GM19193 (cell line): ENCODE results near the gene WDR46.

Experiments used
- POLR2A ChIP-seq: IDR thresholded peaks from 4 replicates; pipeline ENCODE4 v1.6.1; 2011; ENCODE audit not compliant: insufficient read depth, insufficient read length; ENCODE audit errors: extremely low read depth

The WDR46 gene

DNA sequence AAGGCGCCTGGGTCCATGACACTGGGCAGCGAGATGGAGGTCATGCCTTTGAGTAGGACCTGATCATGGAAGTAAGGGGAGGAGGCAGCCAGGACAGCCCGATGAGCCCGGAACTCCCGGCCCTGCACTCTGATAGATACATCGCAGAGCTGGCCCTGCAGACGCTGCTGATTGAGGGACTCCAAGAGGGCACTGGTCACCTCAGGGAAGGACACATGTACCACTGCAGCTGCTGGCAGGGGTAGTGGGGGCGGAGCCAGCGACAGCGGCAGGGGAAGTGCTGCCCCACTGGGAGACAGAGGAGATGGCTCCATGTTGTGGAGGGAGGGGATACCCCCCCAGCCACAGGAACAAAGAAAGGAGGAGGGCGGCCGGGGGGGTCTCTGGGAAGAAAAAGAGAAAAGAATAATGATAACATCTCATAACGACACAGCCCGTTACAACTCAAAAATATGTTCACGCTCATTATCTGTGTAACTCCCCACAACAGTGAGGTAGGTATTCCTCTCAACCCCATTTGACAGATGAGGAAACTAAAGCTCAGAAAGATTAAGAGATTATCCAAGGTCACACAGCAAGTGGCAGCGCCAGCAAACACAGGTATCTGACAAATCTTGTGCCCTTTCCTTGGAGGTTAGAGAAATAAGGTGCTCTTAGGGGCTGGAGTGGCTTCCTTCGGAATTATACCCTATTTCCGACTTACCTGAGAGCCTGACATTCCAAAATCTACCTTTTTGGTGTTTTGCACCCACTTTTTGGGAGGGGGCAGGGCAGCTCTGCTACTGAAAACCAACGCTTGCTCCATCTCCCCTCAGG is 27.8 kb upstream of the WDR46 start:
- no peak for TF ChIP-seq POLR2A

DNA sequence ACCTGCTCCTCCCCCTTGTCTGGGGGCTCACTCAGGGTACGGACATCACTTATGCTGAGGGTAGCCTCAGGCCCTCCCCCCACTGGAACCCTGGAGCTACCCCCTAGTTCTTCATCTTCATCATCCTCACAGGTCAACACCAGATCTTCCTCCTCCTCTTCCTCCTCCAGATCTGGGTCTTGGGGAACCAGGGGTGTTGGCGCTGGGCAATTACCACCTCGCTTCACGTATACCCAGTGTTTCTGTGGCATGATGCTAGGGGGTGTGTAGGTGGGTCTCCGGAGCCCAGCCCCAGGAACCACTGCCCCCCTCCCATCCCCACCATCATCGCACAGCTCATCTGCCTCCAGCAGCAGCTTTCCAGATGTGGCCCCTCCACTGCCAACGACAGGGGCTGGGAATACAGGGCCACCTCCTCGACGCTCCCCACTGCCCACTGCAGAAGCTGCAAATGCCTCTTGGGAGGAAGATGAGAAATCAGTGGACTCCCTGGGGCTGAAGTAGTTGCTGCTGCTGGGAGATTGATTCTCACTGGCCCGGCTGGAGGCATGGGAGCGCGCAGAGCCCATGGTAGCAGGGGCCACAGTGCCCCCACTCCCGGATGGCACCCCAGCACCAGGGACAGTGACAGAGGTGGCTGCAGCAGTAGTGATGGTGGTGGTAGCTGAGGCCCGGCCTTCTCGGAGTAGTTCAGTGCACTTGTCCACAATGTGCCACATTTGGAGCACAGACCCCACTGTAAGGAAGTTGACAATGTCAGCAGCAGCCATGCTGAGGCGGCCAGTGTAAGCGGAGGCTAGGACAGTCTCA is 27.0 kb upstream of the WDR46 start:
- no peak for TF ChIP-seq POLR2A

DNA sequence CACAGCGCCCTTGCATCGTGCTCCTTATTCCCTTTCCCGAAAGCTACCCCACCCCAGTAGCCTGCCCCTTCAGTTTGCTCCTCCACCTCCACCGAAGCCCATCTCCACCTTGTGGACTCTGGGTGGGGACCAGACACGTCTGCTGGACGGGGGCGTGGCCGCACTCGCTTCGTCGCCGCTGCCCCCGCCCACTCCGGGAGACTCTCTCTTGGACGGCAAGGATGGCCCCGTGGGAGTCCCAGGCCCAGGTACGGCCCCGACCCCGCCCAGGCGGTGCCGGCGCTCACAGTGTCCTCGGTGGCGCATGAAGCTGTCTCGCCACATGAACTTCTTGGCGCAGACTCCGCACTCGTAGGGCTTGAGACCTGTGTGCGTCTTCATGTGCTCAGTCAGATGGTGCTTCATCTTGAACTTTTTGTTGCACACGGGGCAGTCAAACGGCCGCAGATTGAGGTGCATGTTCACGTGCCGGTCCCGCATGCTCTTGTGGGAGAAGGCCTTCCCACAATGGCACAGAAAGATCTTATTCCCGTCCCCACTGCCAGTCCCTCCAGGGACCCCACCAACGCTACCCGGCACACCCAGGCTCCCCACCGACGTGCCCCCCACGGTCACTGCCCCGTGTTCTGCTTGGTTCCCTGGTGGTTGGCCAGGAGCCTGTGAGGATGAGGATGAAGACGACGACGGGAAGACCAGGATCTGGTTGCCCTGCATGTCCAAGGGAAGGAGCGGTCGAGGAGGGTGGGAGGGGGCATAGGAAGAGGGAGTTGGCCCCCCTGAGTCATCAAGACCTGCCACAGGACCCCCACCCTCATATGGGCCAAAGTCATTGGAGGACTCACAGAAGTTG is 26.1 kb upstream of the WDR46 start:
- no peak for TF ChIP-seq POLR2A

DNA sequence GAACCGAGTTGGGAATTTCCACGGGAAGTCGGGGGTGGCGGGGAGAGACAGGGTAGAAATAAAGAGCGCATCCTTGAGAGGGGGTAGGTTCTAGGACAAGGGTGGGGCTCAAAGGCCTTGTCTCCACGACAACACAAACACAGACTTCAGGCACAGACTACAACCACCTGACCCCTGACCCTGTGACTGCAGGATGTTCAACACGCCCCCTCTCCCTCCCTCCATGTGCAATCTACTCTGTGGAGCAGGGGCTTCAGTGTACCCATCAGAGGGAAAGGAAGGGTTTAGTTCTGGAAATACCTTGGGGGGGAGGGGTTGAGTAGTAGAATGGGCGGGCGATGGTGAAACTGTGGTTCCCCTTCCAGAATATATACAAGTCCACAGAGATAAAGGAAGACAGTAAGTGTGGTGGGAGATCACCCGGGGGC is 25.5 kb upstream of the WDR46 start:
- no peak for TF ChIP-seq POLR2A

DNA sequence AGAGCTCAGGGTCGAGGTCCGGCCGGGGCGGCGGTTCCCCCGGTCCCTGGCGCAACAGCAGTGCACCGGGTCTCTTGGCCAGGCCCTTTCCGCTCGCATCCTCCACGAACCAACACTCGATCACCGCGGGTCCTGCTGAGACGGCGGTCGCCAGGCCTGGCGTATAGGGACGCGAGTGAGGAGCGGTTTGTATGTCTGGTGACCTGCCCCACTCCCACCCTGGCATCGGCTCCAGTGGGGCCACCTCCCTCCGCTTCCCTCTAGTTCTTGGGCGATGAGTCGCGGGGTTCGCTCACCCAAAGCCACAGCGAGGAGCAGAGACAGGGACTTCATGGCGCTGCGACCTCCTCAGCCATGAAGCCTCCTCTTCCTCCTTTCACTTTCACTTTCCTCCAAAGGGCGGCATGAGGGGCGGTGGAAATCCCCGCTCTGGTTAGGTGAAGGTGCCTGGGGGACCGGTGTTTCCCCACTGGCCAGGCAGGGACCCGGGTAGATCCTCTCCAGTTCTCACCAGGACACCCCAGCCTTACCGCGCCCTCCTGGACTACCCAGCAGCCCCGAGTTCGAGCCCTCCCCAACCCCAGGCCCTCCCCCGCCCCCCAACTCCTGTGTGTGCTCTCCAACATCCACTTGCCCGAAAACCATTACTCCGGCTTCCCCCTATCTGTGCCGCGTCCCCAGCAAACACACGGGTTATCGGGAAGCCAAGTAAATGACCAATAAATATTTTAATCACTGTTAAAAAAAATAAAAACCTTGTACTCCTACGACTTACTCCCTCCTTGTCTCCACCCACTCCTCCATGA is 24.9 kb upstream of the WDR46 start, which contains the start of gene TAPBP:
TSS of gene TAPBP (minus strand) at position 370 of the 806 bp plus-strand sequence. CDS start at position 333, 37 bp downstream.
- TF ChIP-seq POLR2A, result peak; percentile 86

DNA sequence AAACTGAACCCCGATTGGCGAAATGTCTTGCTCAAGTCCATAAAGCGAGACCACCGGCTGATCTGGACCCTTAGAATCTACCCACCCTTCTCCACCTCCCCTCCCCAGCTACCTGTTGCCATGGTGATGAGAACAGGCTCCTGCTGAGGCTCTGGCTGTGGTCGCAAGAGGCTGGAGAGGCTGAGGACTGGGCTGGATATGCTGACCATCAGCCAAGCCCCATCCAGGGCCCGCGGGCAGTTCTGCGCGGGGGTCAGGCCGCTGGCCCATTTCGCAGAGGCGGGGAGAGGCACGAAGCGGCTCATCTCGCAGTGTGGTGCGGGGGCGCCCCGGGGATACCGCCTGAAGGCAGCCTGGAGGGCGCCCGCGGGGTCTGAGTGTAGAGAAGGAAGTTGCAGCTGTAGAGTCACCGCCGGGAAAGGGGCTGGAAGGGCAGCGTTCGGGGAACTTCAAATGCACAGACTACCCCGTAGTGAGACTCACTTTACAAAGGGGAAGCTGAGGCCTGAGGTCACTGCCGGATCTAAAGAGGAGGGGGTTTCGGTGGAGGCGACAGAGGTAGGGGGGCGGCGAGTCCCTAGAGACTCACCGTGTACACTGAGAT is 24.2 kb upstream of the WDR46 start:
- TF ChIP-seq POLR2A, result no peak

DNA sequence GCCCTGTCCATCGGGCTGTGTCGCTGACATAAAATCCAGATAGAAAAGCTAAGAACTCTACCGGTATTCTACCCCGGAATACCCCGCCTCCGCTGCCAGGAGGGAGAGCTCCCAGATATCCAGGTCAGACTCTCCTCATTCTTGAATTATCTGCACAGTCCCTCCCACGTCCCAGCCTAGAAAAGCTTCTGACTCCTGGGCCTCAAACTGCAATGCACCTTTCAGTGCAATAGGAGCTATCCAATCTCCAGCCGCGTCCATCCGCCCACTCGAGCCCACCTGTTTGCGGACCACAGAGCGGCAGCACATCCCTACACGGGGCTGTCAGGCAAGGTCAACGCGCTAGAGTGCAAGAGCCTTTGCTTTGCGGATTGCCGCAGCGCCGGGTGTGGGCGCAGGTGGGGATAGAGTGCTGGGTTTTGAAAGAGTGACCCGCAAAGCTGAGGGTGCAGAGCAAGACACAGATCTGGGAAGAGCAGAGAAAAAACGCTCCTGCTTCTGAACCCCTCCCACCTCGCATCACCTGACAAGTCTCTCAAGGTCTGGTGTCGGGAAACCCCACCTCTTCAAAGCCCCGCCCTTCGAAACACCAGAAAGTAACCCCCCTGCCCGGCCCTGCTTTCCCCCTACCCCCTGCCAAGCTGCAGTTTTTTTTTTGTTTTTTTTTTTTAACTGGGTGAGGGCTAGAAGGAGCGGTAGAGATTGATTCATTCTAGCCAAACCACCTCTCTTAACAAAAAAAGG is 23.5 kb upstream of the WDR46 start:
- TF ChIP-seq POLR2A, result peak; percentile 33

DNA sequence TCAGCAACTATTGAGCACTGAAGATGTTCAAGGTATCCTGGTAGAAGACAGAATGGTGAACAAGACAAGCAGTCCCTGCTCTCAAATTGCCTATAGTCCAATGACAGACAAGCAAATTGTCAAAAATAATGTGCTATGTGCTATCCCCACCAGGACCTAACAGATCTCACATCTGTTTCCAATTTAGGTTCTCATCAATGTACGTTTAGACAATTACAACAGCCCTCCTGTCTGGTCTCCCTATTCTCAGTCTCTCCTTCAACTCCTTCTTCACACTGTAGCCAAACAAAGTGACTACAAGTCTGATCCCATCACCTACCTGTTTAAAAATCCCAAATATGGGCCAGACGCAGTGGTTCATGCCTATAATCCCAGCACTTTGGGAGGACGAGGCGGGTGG is 17.3 kb upstream of the WDR46 start:
- TF ChIP-seq POLR2A, result no peak

DNA sequence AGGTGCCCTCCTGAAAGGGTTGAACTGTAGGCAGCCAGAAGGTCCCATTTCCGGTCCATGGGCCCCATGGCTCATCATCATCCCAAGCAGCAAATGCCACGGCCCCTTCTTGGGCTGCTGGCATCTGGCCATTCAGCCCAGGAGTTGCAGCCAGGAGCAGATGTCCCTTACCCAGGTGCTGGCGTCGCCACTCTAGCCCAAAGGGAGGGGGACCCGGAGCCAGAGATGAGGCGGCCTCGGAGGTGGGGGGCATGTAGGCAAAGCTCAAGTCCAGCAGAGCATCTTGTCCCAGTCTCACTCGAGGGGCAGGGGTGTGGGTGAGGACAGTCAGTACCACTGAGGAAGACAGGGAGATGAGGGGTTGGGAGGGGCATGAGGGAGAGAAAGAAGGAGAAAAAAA is 16.0 kb upstream of the WDR46 start:
- TF ChIP-seq POLR2A, result no peak

DNA sequence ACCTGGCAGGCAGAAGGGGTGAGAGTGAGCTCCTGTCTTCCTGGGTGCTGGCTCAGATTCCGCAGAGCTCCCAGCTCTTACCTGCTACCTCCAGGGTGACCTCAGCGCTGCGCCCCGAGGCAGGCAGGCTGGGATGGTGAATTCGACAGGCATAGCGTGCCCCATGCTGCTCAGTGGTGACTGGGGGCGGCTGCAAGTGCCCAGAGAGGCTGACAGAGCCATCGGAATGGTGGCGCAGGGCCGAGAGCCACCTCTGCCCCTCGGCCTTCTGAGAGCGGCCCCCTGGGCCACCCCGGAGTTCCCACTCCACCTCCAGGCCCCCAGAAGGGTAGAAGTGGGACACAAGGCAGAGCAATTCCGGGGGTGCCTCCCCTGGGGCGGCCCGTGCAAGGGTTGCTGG is 15.2 kb upstream of the WDR46 start:
- TF ChIP-seq POLR2A, result no peak

DNA sequence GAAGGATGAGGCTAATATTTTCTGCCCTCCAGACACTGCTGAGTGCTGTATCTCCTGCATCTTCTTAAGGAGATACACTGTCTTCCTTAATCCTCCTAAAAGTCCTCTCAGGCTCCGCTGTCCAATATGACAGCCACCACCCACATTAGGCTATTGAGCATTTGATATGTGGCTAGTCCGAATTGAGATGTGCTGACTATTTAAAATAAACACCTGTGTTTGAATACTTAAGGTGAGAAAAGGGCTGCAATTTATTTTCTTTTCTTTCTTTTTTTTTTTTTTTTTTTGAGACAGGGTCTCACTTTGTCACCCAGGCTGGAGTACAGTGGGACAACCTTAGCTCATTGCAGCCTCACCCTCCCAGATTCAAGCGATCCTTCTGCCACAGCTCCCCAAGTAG is 12.8 kb upstream of the WDR46 start:
- TF ChIP-seq POLR2A, result no peak

DNA sequence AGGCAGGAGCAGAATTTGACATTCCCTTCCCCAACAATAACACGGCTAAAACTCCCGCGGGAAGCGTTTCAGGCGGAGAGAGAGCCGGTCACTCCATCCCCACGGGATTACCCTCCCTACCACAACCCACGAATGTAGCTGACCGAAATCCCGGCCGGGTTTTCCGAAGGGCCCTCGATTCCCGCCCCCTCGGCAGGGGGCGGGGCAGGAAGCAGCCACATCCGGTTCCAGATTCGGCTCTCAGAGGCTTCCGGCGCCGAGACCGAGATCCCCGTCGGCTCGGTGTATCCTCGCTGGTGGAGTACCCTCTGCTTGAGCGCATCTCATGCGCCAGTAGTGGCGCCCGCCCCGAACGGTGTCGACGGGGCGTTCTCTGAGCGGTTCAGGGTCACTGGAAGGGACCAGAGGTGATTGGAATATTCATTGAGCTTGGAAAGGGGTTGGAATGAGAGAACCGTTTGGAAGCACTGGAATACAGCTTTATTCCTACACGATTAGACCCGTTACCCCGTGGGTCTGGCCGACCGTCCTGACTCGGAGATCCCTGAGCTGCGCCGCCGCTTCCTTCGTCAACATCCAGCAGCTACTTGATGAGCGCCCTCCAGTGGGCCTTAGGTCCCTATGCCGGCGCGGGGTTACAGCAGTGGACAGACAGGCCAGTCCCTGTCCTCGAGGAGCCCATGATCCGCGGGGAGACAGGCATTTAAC is 10.4 kb upstream of the WDR46 start:
- peak; percentile 93 for TF ChIP-seq POLR2A

DNA sequence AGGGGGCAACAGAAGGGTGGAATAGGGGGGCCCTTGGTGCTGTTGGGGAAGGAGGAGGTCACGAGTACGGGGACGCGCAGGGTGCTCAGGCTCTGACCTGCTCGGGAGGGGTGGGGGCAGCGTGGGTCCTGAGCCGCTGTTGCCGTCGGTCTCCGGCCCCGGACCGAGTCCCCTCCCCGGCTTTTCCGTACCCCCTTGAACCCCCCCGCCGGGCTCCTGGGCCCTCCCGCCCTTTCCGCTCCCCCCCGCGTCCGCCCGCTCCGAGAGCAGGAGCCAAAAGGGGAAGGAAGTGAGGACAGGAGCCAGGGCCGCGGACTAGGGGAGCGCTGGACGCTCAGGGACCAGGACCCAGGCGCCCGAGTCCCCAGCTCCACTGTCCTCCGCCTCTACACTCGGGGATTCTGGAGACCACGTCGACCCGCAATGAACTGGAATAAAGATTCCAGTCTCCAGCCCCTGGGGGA is 9.8 kb upstream of the WDR46 start, which contains the start of gene RGL2:
TSS of gene RGL2 (minus strand) at position 170 of the 464 bp plus-strand sequence. CDS start 332 bp downstream, outside the sequence.
- TF ChIP-seq POLR2A, result no peak
